ENCODE measurements around the gene NEIL3. TPM values are rescaled to one million over a fixed set of nuclear protein-coding genes. Genes with fewer than 3 reads are reported as not detected.

NEIL3 gene
- total RNA-seq, 4 donors from 2014 or later: 0.57 TPM; not detected in 3

DNA sequence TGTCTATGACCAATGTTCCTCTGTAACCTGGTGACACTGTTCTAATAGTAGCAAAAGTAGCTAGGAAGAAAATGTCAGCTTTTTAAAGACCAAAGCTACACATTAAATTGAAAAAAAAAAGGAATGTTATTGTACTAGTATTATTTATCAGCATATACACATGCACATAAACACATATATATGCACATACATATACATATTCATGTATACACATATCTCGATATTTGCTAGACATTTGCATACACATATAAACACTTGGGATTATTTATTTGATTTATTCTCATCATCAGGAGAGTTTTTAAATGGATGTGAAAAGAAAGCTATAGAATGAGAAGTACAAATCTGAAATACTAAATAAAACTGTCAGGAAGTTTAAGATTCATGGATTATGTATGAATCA is 21.3 kb upstream of the NEIL3 start:
- Histone ChIP-seq H3K36me3 (no peaks in the 10 kb centered on the region), H3K9me3 (no peaks in the 10 kb centered on the region), H3K27ac (no peak overlapping the region), H3K4me1 (no peaks in the 10 kb centered on the region), H3K4me3 (no peak overlapping the region), H3K27me3 (no peaks in the 10 kb centered on the region)
- ATAC-seq: no peak
- 82 to 94% methylated on average over 1 of the region's 1 CpG for WGBS, 2 donors (ENCODE audit: low coverage in 1 of 2)
- TF ChIP-seq EP300 (IDR thresholded peaks at IDR 0.05): no peak
- TF ChIP-seq POLR2AphosphoS5 (IDR thresholded peaks at IDR 0.05): no peak
- no peak for TF ChIP-seq POLR2A (IDR thresholded peaks at IDR 0.05)
- TF ChIP-seq, protein P1, sequence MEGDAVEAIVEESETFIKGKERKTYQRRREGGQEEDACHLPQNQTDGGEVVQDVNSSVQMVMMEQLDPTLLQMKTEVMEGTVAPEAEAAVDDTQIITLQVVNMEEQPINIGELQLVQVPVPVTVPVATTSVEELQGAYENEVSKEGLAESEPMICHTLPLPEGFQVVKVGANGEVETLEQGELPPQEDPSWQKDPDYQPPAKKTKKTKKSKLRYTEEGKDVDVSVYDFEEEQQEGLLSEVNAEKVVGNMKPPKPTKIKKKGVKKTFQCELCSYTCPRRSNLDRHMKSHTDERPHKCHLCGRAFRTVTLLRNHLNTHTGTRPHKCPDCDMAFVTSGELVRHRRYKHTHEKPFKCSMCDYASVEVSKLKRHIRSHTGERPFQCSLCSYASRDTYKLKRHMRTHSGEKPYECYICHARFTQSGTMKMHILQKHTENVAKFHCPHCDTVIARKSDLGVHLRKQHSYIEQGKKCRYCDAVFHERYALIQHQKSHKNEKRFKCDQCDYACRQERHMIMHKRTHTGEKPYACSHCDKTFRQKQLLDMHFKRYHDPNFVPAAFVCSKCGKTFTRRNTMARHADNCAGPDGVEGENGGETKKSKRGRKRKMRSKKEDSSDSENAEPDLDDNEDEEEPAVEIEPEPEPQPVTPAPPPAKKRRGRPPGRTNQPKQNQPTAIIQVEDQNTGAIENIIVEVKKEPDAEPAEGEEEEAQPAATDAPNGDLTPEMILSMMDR (IDR thresholded peaks at IDR 0.05): no peak

DNA sequence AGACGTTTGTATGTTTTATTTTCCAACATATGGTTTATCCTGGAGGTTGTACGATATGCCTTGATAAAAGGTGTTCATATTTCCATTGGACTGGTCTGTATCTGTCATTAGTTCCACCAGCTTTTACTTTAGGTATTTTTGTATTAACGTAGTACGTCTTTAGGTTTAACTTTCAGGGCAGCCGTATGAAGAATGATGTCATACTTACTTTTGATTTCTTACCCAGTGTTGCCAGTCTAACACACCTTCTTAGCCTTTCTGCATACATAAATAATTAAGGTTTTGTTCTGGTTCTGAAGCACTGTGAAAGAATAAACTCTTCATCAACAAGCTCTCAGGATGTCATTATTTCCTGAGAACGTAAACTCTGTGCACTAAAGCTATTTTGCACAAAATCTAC is 18.9 kb upstream of the NEIL3 start:
- Histone ChIP-seq H3K9me3 (no peaks in the 10 kb centered on the region), H3K4me3 (no peak overlapping the region), H3K27ac (no peak overlapping the region), H3K27me3 (no peaks in the 10 kb centered on the region), H3K4me1 (no peaks in the 10 kb centered on the region), H3K36me3 (no peaks in the 10 kb centered on the region)
- no peak for ATAC-seq
- TF ChIP-seq, protein P1 (IDR thresholded peaks at IDR 0.05): no peak
- no peak for TF ChIP-seq POLR2A (IDR thresholded peaks at IDR 0.05)
- 56 to 74% methylated on average over 5 to 6 of the region's 6 CpGs for WGBS, 2 donors (ENCODE audit: low coverage in 1 of 2)

DNA sequence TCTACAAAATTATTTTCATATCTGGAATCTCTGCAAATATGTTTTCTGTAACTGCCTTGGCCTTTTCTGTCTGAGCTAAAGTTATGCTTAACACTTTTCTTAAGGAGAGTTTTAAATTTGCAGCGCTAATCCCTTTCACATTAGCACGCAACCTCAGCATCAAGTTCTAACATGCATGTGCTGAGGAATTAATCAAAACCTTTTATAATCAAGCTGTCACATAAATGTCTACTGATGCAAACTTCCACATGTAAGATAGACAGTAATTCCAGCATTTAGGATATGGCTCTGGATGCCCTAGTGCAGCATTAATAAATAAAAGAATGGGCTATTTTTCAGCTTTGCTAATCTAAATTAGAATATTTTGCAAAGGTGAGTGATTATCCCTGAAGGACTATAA is 17.5 kb upstream of the NEIL3 start:
- Histone ChIP-seq H3K4me3 (no peak overlapping the region), H3K27ac (no peak overlapping the region), H3K4me1 (no peaks in the 10 kb centered on the region), H3K9me3 (no peaks in the 10 kb centered on the region), H3K36me3 (no peaks in the 10 kb centered on the region), H3K27me3 (no peaks in the 10 kb centered on the region)
- WGBS, 2 donors (ENCODE audit: low coverage in 1 of 2): 53 to 95% methylated on average over 2 of the region's 2 CpGs
- ATAC-seq: no peak
- TF ChIP-seq POLR2AphosphoS5 (IDR thresholded peaks at IDR 0.05) (no peak), POLR2A (IDR thresholded peaks at IDR 0.05) (no peak), EP300 (IDR thresholded peaks at IDR 0.05) (no peak)
- TF ChIP-seq, protein P1 (IDR thresholded peaks at IDR 0.05): no peak

DNA sequence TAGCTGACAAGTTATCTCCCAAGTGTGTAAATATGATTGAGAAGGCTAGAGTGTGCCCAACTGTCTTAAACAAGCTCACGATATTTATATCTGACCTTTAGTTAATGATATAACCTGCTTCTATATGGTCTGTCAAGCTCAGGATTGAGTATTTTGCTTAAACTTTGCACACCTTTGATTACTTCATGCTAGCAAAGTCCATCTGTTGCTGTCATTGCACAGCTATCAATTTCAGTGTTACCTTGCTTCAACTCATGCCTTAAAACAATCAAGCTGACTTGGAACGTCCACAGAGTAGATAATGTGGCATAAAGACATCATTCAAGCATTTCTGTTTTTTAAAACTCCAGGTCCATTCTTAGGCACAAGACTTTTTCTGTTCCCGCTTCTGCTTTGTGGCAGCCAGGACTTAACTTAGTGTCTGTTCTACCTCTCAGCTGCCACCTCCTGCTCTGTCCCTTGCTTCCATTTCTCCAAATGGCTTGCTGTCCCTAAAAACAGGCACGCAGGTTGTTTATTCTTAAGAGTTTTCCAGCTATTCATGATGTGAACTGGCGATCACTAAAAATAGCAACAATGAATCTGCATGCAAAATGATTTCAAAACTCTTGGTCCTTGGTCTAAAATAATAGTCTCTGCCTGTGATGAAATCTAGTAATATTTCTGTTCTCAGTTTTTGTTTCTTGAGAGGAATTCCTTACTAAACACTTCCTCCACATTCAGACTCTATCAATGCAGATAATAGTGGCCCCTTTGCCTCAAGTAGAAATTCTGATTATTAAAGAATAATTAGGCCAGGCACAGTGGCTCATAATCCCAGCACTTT is 16.3 kb upstream of the NEIL3 start:
- Histone ChIP-seq H3K9me3 (peaks cover 0 to 6% (median 0%) of the 10 kb centered on the region in 3 donors), H3K36me3 (no peaks in the 10 kb centered on the region), H3K27me3 (no peaks in the 10 kb centered on the region), H3K4me1 (no peaks in the 10 kb centered on the region), H3K4me3 (no peak overlapping the region), H3K27ac (no peak overlapping the region)
- no peak for ATAC-seq
- whole genome bisulfite sequencing, 2 donors (ENCODE audit: low coverage in 1 of 2): 62 to 63% methylated on average over 5 of the region's 5 CpGs
- TF ChIP-seq POLR2A (IDR thresholded peaks at IDR 0.05) (no peak), POLR2AphosphoS5 (IDR thresholded peaks at IDR 0.05) (no peak), EP300 (IDR thresholded peaks at IDR 0.05) (no peak)
- TF ChIP-seq, protein P1 (IDR thresholded peaks at IDR 0.05): no peak

DNA sequence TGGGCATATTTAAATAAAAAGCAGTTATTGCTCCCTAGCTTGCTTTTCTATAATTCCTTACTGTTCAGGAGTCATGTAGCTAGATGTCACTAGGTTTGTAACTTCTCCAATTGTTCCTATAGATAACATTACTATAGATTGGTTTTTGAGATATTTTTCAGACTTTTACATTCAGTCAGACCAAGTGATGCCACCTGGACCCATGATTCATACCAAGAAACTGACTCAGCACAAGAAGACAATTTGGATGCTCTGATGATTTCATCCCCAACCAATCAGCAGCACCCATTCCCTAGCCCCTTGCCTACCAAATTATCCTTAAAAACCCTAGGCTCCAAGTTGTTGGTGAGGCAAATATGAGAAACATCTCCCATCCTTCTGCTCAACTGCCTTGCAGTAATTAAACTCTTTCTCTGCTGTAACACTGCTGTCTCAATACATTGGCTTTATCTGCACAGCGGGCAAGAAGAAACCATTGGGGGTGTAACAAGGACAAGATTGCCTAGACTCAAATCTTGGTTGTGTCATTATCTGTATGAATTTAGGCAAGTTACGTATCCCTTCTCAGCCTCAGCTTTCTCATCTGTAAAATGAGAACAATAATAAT is 11.8 kb upstream of the NEIL3 start:
- 96 to 100% methylated on average over 2 of the region's 2 CpGs for WGBS, 2 donors (ENCODE audit: low coverage in 1 of 2)
- ATAC-seq: no peak

More for the DNA sequence above, 11.8 kb upstream of the NEIL3 start:
- Histone ChIP-seq H3K4me3 (no peak overlapping the region), H3K4me1 (no peaks in the 10 kb centered on the region), H3K27me3 (no peaks in the 10 kb centered on the region), H3K36me3 (no peaks in the 10 kb centered on the region), H3K27ac (no peak overlapping the region), H3K9me3 (peaks cover 0 to 6% (median 0%) of the 10 kb centered on the region in 3 donors)
- no peak for TF ChIP-seq EP300 (IDR thresholded peaks at IDR 0.05)
- no peak for TF ChIP-seq POLR2AphosphoS5 (IDR thresholded peaks at IDR 0.05)
- TF ChIP-seq, protein P1 (IDR thresholded peaks at IDR 0.05): no peak
- no peak for TF ChIP-seq POLR2A (IDR thresholded peaks at IDR 0.05)

All from gastroesophageal sphincter (tissue), 4 donors.